Femur (tissue), 1 donor: ENCODE results near the gene VANGL1.
A peak's percentile ranks its signal among the peaks of the same experiment; 100 is the strongest.

Experiments
- DNase-seq: peaks from one replicate; pipeline ENCODE4 v3.0.0-alpha.2; 2017

VANGL1 gene

DNA sequence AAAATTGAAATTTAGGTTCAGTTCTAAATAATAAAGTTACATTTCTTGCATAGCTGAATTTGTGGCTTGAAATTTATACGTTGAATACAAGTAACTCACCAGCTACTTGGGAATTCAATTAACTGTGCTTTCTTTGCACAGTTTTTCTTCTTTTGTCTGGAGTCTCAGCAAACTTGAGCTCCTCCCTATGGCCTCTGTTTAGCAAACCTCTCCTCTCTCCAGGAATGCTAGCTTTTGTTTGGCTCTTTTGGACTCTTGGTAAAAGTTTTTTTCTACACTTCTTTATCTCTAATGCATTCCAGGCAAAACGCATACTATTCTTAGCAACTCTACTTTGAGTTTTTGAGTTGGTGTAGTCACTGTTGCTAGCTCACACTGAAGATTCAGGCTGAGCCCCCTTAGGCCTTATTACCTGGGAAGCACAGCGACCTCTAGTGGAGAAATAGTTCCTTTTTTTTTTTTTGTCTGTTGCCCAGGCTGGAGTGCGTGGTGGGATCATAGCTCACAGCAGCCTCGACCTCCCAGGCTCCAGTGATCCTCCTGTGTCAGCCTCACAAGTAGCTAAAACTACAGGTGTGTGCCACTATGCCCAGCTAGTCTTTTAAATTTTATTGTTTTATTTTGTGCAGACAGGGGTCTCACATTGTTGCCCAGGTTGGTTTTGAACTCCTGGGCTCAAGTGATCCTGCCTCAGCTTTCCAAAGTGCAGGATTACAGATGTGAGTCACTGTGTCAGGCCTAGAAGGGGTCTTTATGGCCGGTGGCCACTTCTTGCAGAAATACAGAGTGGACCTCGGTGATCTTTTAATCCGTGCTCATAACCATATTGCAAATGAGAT, 65.0 kb downstream of the VANGL1 start:
- no peak for DNase-seq

DNA sequence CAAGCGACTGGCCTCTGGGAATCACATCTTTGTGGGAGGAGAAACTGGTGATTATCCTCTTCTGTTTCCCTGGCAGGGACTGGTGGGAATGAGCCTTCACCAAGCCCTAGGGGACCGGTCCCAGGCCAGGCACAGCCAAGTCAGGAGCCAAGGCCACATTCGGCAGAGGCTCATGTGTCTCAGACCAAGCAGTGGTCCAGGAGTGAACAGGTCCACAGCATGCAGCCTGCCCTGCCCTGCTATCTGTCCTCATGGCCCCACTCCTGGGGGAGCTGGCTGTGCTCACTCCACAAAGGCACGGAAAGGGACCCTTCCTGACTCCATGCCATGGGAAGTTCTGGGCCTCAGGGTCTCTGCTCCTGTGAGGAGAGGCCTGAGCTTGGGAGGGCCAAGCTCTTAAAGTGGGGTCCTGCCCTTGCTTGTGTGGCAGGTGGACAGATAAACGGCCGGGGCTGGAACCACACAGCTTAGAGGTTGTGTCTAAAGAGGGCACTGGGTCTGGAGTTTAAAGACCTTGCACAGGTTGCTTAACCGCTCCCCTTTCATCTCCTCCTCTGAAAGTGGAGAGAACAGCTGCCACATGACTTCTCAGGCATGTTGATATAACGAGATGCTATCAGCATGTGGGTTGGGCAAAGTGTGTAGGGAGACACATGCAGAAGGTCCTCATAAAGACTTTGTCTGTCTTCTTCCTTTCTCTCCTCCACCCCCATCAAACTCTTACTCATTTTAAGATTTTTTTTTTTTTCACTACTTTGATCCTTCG, 69.3 kb downstream of the VANGL1 start:
- no peak for DNase-seq

DNA sequence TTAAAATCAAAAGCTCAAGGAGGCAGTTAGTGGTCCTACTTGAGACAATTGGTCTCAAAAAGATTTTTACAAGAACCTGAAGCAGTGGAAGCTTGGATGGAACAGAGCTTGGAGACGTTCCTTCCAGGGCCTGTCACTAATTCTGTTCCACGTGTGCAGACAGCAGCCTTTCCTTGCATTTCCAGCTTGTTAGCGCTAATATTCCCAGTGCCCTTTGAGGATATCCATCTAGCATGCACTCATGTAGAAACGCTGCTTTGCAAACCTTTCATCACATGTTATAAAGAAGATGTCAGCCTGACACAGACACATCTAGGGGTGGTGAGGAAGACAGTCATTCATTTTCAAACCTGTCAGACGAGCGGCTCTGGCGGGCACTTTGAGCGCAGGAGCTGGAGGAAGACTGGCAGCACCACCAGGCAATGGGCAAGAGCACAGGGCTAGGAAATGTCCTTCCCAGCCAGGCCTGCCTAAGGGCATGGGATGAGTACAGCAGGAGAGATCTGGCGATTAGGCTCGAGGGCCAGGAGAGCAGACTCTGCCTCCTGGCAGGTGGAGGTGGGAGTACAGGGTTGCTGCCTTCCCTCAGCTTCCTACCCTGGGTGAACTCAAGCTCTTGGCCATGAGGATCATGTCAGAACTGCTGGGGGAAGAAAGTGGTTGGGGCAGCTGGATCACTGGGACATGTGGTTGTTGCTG, 71.3 kb downstream of the VANGL1 start:
- DNase-seq: no peak

DNA sequence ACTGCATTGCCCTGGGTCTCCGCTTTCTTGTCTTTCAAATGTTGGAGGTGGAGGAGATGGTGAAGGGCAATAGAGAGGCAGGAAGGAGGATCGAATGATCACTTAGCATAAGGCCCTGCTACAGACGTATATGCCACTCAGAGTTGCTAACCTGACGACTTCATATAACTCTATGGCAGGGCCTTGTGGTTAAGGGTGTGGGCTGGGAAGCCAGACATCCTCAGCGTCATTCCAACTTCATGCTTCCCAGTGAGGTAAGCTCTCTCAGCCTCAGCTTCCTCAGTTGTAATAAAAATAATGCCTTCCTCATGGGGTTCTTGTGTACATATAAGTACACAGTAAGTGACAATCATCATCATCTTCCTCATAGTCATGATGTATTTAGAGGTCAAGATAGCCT, 72.1 kb downstream of the VANGL1 start:
- DNase-seq: no peak

DNA sequence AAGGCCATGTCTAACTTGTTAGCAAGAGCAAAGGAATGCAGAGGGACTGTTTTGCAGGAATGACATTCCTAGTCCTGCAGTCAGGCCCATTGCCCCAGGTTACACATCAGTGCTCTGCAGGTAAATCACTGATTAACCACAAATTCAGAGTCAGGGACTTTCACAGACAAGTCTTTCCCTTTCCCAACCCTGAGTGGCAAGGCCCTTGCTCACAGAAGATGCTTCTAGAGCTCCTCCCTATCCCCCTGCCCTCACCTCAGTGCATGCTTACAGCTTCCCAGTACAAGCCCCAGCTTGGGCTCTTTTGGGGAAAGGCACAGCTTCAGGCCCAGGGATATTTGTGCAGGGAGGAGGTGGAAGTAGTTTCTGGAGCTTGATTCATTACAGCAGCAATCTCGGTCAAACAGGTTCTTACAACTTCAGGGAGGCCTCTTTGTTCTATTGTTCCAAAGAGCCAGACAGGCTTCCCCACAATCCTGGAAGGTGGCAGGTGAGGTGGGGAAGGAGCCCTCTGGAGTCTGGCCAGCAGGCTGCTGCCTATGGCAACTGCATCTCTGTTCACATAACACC, 72.9 kb downstream of the VANGL1 start:
- no peak for DNase-seq

DNA sequence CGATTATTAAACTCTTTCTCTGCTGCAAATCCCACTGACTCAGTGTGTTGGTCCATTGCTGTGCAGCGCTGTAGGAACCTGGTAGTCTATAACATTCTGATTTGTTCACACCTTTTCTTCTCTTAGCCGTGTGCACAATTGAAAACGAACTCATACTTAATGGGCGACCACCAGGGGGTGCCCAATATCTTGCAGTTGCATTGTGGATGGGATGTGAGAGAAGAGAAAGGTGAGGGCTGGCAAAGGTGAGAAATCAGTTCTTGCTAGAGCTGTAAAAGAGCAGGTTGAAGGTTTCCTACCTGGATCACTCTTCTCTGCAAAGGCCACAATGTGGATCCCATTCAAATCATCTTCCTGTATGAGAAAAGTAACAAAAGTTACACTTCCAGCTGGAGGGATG, 75.8 kb downstream of the VANGL1 start:
- DNase-seq: no peak

DNA sequence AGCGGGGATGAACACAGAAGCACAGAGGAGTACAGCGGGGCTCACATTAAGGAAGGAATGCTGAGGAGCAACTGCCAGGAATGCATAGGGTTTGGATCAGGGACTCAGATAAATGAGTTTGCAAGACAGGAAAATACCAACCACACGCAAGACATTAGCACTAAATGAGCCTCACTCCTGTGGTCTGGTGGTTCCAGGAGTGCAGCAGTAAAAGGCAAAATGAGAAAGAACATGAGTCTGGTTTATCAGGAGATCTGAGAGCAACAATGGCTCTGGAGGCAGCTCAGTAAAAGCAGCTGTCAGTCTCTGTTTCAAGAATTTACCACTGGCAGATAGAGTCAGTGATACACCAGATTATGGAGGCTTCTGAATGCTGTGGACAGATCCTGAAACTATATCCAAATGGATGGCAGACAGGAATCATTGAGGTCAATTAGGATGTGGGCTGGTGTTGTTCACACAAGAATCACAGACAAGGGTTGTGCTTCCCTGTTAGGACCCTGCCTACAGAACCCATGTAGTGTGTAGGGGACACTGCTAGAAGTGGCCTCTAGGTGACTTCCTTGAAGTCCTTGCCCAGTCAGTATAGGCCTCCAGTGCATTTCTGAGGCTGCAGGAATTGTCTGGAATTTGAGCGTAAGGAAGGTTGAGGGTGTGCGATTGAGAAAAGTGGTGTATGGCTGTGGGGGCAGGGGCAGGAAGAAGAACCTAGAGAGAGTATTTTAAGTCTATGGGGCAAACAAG, 76.4 kb downstream of the VANGL1 start:
- no peak for DNase-seq

DNA sequence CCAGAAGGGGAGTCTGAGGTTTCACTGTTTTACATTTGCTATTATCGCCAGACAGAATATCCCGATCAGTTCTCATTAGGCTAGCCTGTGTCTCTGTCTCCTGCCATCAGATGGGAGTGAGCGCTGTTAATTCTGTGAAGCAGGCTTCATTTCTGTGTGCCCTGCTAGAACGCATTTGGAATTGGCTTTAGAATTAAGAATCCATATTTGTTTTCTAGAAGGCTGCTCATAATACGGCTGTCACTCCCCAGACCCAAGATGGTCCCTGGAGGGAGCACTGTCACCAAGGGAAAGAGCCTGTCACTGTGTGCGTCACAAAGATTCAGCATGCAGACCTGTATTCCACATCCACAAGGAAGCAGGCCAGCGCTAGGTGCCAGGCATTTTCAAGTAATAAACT, 77.5 kb downstream of the VANGL1 start:
- DNase-seq: no peak

DNA sequence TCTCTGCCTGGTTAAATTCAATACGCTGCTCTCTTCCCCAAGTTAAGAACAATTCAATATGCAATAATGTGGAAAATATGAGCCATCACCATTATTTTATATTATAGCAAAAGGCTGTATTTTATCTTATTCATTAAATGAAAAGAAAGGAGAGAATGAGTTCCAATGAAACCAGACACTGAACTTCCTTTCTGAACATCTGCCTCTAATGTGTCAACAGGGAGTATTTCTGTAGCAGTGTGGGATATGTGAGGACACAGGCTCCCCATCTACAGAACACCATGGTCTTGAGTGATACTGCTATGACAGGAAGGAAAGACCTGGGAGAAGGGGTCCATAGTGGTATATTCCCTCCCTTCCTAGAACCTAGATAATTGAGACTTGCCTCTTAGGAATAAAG, 80.5 kb downstream of the VANGL1 start:
- DNase-seq: no peak

DNA sequence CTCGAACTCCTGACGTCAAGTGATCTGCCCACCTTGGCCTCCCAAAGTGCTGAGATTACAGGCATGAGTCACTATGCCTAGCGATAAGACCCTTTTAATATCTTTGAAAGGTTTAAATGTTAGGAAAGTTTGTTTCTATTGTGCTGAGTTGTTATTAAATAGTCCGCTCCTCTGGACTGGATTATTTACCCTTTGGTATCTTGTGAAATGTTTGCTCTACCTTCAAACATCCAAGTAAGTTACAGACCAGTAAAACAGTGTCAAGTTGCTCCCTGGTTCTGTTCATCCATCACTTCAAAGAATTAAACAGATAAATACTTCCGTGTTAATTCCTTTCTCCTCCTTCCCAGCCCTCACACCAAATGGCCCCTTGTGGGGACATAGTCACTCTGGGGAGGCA, 82.0 kb downstream of the VANGL1 start:
- no peak for DNase-seq

DNA sequence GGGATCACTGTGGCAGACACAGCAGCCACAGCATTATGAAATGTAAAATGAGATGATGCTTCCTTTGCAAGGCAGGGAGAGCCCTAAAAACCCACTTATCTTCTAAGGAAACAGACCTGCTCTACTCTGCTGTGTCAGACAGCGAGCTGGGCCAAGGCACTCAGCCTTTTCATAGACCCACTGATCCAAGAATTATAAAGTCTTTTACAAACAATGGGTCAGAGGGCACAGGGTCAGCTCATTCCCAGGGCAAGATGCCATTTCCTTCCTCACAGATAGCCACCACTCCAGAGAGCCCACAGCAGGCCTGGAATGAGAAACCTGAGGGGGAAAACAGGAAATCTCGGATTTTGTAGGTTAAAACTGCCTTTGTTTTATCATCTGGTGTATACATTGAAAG, 83.8 kb downstream of the VANGL1 start:
- no peak for DNase-seq

DNA sequence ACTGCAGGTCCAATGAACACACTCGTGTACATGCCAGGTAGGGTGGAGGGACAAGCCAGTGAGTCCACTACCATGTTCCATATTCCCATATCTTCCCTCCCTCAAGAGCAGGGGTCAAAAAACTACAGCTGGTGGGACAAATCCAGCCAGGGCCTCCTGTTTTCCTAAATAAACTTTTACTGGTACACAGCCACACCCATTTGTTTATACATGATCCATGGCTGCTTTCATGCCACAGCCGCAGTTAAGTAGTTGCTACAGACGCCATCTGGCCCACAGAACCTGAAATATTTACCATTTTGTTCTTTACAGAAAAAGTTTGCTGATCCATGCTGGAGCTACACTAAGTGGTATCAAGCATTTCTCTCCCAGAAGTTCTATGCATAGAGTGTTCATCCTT, 84.4 kb downstream of the VANGL1 start:
- DNase-seq: no peak

DNA sequence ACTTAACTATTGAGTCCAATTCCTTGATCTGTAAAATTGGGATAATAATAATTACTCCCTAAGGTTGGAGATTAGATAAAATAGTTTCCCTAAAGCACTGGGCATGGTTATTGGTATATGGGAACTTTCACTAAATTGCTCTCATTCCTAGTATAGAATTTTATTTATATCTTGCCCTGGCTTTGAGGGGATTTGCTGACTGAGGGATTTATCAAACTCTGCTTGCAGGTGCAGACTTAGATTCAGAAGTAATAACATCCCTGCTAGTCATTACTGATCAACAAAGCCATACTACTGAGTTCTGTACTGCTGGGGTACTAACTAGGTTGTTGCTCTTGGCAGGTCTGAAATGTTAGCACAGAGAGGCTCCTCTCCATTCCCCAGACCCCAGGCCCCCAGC, 84.8 kb downstream of the VANGL1 start:
- DNase-seq: no peak

DNA sequence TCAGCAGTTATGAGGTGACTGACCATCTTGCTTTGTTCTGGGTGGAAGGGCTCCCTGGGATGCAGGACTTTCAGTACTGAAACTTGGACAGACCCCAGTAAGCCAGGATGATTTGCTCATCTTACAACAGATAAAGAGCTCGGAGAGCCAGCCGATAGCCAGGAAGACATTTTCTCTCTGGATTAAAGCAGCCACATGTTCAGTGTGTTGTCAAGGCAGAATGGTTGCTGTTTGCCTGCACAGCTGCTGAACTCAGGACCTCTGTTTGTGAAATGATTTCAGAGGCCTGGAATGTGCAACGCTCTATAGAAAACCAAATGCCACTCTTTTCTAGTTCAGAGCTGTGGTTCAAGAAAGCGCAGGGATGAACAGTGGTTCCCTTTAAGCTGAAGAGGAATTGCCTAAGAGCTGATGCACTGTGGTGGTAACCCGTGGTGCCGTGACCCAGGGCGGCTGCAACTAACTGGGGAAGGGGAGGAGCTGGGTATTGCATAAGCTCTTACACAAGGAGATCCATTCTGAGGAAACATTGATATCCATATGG, 86.0 kb downstream of the VANGL1 start:
- peak; percentile 79 for DNase-seq

DNA sequence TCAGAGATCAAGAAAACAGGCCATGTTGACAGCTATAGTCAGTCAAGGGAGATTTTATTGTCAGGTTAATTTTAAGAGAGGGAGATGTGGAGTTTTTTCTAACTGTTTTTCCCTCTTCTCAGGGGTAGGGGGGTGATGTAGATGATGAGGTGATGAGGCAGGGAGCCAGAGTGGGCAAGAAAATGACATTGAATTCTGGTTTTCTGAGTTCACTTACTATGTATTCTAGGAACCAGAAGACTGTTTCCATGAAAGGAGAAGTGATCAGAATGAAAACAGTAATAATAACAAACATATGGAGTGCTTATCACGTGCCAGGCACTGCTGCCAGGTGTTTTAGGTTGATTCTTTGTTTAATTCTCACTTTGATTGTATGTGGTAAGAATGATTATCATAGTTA, 86.6 kb downstream of the VANGL1 start:
- DNase-seq: no peak

DNA sequence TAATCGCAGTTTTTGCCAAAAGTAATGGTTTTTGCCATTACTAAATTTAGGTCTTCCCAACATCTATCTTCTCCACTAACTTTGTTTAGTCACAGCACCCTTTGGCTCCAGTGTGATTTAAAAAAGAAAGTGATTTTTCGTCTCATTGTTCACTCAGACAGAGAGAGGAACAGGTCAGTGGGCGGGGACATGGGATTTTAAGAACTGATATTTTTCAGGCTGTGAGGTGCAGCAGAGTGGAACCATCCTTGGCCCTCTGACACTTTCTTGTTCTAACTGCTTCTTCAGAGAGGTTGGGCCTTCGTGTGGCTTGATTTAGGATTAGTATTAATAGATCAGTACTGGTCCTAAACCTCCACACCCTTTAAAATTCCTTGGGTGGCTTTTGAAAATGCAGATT, 88.0 kb downstream of the VANGL1 start:
- DNase-seq: no peak

DNA sequence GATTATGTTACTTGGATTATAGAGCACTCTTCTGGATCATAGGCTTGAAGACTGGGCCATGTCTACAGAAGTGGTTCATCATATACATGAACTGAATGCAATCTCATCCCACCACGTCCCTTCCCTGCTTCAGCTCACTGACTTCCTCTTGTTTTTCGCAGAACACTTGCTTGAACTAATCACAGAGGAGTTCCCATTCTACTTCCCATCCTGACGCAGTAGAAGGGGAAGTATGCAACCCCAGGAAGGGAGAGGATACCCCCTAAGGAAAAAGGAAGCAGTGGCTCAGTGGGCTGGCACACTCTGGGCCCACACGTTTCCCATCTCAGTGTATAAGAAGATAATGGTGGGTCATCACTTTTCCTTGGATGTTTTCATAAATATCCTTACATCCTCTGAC, 90.5 kb downstream of the VANGL1 start:
- no peak for DNase-seq

DNA sequence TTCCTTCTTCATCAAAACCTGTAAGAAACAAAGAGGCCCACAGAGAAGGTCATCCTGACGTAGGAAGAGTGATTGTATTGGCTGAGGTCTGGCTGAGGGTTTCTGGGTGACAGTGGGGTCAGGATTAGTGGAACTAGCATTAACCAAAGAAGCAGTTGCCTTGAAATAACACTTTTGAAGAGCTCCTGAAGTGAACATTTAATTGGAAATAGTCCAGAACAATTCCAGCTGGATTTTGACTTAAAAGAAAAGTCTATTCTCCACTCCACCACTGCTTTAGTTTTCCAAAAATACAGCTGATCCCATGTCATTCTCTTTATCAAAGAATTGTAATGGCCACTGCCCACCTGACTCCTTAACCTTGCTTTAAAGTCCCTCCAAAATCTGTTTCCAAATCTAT, 99.0 kb downstream of the VANGL1 start:
- DNase-seq: no peak

DNA sequence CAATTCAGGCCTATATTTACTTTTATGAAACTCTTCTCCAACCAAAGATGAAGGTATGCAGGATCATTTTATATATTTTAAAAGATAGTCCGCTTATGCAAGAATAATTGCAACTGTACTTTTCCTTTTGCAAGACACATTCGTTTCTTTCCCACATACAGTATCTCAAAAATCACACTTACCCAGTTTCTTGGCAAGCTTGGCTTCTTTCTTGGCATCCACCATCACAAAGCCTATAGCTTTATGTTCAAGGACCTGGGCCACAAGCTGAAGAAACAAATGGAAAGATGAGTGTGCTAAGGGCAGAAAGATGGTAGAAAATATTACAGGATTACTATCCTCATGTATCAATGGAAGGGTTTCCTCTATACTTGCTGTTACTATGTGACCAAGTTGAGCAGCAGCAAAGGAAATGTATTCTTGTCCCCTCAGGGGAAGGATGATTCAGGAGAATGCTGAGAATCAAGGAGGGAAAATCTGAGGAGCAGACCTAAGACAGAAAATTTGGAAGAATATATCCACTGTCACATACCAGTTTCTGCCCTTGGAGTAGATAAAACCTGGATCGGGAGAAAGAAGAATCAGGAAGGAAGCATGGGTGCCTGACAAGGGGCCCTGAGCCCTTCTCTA, 103.0 kb downstream of the VANGL1 start:
- DNase-seq: no peak

DNA sequence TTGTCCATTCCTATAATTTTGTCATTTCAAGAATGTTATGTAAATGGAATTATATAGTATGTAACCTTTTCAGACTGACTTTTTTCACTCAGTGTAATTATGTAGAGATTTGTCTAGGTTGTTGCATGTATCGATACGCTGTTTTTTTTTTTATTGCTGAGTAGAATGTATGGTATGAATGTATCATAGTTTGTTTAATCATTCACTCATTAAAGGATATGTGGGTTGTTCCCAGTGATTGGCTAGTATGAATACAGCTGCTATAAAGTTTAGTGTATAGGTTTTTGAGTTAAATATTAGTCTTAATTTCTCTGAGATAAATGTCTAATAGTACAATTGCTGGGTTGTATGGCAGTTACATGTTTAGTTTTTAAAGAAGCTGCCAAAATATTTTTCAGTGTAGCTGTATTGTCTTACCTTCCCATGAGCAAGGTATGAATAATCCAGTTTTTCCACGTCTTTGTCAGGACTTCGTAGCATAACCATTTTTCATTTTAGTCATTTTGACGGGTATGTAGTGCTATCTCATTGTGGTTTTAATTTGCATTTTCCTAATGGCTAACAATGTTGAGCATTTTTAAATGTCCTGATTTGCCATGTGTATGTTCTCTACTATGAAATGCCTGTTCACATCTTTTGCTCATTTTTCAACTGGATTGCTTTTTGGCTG, 104.4 kb downstream of the VANGL1 start:
- no peak for DNase-seq
